Adipocyte (in vitro differentiated cells): ENCODE results near the gene PCSK7.
A peak's percentile ranks its signal among the peaks of the same experiment; 100 is the strongest.
"Not testable (repeated sequence)": the region's sequence is repeated elsewhere in the genome, so short reads cannot be mapped to it uniquely, and the experiment has no call there.

Experiments
- DNase-seq: peaks from one replicate; pipeline ENCODE4 v3.0.0-alpha.2; 2015; ENCODE audit warnings: low read depth
- H3K27me3 ChIP-seq: replicated peaks from 2 replicates; pipeline ENCODE4 v1.7.0; 2013; ENCODE audit warnings: mild to moderate bottlenecking, low read length, moderate library complexity; ENCODE audit not compliant: control insufficient read depth, insufficient read depth
- H3K36me3 ChIP-seq: 2 replicates; pipeline ENCODE4 v1.7.0; 2013; ENCODE audit warnings: low read length, mild to moderate bottlenecking, moderate library complexity; ENCODE audit not compliant: control insufficient read depth, insufficient read depth, severe bottlenecking
- H3K4me1 ChIP-seq: 2 replicates; pipeline ENCODE4 v1.7.0; 2013; ENCODE audit warnings: mild to moderate bottlenecking, low read length, moderate library complexity; ENCODE audit not compliant: control insufficient read depth, insufficient read depth
- H3K4me3 ChIP-seq: 2 replicates; pipeline ENCODE4 v1.7.0; 2013; ENCODE audit warnings: mild to moderate bottlenecking, low read length, moderate library complexity
- H3K9ac ChIP-seq: 2 replicates; pipeline ENCODE4 v1.7.0; 2013; ENCODE audit warnings: mild to moderate bottlenecking, low read length, moderate library complexity
- H3K9me3 ChIP-seq: 2 replicates; pipeline ENCODE4 v1.7.0; 2013; ENCODE audit warnings: mild to moderate bottlenecking, low read length, moderate library complexity; ENCODE audit not compliant: control insufficient read depth

The PCSK7 gene

DNA sequence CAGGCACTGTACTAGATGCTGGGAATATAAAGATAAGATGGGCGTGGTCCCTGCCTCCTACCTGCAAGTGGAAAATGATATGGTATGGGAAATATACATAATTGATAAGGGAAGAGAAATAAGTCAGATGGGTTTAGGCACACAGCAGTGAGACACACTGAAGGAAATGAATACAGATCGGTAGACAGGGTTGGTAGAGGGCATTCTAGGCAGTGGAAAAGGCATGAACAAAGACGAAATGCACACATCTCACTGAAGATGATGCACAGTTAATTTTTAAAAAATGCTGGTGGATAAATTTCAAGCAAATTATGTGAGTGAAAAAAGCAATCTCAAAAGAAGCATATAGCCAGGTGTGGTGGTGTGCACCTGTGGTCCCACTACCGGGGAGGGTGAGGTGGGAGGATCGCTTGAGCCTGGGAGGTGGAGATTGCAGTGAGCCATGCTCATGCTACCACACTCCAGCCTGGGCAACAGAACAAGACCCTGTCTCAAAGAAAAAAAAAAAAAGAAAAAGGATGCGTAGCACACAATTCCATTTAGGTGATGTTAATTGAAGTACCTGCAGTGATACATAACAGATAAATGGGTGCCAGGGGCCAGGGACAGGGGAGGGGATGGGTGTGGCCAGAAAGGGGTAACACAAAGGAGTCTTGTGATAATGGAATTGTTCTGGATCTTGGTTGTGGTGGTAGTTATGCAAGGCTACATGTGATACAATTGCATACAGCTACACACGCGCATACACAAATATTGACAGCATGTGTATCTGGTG, 22.3 kb downstream of the PCSK7 start:
- H3K9me3 ChIP-seq, DNase-seq: not testable (repeated sequence)

DNA sequence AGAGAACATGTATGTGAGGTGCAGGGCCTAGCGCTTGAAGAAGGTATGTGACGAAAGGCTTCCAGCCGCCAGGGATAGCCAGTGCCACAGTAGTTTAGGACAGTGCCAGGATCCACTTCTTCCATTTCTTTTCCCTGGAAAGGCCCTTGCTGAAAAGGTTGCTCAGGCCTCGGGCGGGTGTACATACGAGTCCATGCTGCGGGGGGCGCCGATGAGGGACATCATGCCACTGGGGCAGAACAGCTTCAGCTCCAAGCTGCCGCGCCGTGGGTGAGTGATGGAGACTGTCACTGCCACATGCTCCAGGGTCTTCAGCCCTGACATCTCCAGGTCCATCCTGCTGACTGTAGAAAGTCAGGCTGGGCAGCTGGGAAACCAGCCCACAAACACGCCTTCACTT, 23.2 kb downstream of the PCSK7 start:
- not testable (repeated sequence) for H3K4me3 ChIP-seq, H3K9ac ChIP-seq, H3K27me3 ChIP-seq, DNase-seq, H3K9me3 ChIP-seq
- Histone ChIP-seq H3K36me3 (peaks cover 37% of the 10 kb centered on the region), H3K4me1 (peaks cover 18% of the 10 kb centered on the region)

More for the DNA sequence above, 22.3 kb downstream of the PCSK7 start:
- H3K36me3 ChIP-seq, result peaks cover 36% of the 10 kb centered on the region
- H3K9ac ChIP-seq, H3K4me3 ChIP-seq, H3K27me3 ChIP-seq: not testable (repeated sequence)
- H3K4me1 ChIP-seq, result peaks cover 18% of the 10 kb centered on the region

DNA sequence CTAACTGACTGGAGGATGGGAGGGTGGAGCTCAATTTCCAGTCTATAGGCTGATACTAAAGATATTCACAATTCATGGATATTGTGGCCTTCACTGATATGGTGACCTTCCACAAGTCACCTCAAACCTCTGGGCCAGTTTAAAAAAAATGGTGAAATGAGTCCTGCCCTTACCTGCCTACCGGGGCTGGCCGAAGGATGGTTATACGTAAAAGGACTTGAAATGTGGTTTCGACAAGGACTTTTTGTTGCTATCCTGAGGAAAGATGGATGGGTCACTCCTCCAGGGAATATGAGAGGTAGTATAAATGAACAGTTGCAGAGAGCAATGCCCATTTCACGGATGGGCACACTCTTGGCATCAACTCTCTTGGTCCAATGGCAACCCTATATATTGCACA, 24.4 kb downstream of the PCSK7 start:
- H3K4me3 ChIP-seq, H3K9me3 ChIP-seq, DNase-seq, H3K27me3 ChIP-seq, H3K9ac ChIP-seq: not testable (repeated sequence)
- H3K36me3 ChIP-seq, result peaks cover 34% of the 10 kb centered on the region
- peaks cover 26% of the 10 kb centered on the region for H3K4me1 ChIP-seq

DNA sequence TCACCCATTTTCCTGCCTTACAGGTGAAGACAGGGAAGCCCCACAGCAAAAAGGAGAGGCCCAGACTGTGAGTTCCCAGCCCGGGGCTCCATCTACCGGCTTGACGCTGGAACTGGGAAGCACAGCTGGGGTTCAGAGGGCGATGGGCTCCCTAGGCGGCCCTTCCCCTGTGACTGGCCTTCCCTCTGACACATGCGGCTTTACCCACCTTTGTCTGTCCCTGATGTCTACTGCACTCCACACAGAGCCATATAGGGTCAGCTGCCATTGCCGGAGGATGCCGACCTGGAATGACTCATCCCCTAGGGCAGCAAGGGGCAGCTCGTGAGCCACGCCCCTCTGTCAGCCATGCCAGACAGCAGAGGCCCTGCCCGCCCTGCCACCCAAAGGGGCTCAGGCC, 25.0 kb downstream of the PCSK7 start:
- peaks cover 32% of the 10 kb centered on the region for H3K4me1 ChIP-seq
- not testable (repeated sequence) for DNase-seq

DNA sequence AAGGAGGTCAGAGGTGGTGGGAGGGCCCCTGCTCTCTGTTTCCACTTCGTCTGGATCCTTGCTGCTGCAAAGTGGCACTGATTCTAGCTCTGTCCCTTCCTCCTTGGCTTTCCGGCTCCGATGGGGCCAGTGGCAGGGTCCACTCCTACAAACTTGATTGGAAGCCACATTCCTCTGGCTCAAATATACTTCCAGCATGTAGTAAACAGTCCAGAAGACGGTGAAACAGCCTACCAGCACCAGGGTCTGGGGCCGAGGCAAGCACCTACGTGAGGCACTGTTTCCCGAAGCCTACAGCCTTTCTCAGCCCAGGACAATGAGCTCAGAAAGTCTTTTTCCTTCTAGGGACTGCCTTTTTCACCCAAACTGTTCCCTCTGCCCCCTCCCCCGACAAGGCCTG, 25.8 kb downstream of the PCSK7 start:
- H3K27me3 ChIP-seq, DNase-seq, H3K9me3 ChIP-seq, H3K4me3 ChIP-seq: not testable (repeated sequence)
- Histone ChIP-seq H3K4me1 (peaks cover 40% of the 10 kb centered on the region), H3K9ac (peak overlapping the region; percentile 18), H3K36me3 (peaks cover 24% of the 10 kb centered on the region)

More for the DNA sequence above, 25.0 kb downstream of the PCSK7 start:
- H3K4me3 ChIP-seq, H3K27me3 ChIP-seq, H3K9ac ChIP-seq, H3K9me3 ChIP-seq: not testable (repeated sequence)
- H3K36me3 ChIP-seq, result peaks cover 30% of the 10 kb centered on the region

DNA sequence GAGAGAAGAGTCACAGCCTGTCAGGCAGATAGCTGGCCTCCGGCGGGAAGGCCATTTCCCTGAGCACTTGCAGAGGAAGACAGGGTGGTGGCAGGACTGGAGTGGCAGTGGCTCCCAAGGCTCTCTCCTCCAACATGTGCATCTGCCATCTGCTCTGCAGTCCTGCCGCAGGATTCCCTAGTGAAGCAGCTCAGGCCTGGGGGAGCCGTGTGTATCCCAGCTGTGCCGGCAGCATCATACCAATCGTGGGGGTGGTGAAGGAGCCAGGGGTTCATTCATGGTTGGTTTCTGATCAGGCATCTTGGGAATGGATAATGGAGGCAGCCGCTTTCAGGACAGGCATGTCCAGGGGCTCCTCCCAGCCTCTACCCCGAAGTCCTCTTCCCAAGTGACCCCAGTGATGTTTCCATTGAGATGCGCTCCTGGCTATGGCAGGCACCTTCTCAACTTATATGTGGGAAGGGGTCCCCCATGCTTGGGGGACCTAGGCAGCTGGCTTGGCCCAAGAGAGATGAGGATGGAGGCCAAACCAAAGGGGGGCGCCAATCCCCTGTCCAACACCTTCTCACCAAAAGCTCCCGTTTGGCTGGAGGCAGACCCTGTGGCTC, 26.6 kb downstream of the PCSK7 start:
- Histone ChIP-seq H3K4me3 (no peak overlapping the region), H3K9ac (peak overlapping the region; percentile 77), H3K9me3 (no peaks in the 10 kb centered on the region), H3K27me3 (no peaks in the 10 kb centered on the region), H3K4me1 (peaks cover 46% of the 10 kb centered on the region), H3K36me3 (peaks cover 24% of the 10 kb centered on the region)
- no peak for DNase-seq

DNA sequence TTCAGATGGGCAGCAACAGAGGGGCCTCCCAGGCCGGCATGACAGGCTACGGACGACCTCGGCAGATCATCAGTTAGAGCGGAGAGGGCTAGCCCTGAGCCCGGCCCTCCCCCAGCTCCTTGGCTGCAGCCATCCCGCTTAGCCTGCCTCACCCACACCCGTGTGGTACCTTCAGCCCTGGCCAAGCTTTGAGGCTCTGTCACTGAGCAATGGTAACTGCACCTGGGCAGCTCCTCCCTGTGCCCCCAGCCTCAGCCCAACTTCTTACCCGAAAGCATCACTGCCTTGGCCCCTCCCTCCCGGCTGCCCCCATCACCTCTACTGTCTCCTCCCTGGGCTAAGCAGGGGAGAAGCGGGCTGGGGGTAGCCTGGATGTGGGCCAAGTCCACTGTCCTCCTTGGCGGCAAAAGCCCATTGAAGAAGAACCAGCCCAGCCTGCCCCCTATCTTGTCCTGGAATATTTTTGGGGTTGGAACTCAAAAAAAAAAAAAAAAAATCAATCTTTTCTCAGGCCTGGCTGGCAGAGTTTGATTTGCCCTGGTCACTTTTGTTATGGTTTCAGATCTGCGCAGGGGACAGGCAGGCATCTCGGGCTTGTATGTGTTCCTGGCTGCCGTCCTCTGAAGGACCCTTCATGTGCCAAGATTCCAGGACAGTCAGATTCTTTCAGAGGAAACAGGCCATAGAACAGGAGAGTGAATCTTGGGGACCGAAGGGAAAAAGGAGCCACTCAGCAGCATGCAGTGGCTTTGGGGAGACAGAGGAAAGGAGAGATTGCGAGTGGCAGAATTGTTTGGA, 27.4 kb downstream of the PCSK7 start:
- Histone ChIP-seq H3K27me3 (no peaks in the 10 kb centered on the region), H3K4me1 (peaks cover 55% of the 10 kb centered on the region), H3K9me3 (no peaks in the 10 kb centered on the region), H3K4me3 (no peak overlapping the region), H3K36me3 (peaks cover 24% of the 10 kb centered on the region), H3K9ac (peak overlapping the region; percentile 77)
- DNase-seq, result no peak

DNA sequence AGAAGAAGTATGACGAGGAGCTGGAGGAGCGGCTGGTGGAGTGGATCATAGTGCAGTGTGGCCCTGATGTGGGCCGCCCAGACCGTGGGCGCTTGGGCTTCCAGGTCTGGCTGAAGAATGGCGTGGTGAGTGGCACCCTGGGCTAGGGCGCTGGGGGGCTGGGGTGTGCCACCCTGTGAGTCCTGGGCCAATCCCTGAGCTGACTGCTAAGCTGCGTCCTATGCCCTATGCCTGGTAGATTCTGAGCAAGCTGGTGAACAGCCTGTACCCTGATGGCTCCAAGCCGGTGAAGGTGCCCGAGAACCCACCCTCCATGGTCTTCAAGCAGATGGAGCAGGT, 28.8 kb downstream of the PCSK7 start:
- no peaks in the 10 kb centered on the region for H3K9me3 ChIP-seq
- no peak overlapping the region for H3K4me3 ChIP-seq
- H3K9ac ChIP-seq, result peak overlapping the region; percentile 89
- no peak for DNase-seq
- peaks cover 24% of the 10 kb centered on the region for H3K36me3 ChIP-seq
- H3K4me1 ChIP-seq, result peaks cover 65% of the 10 kb centered on the region
- no peaks in the 10 kb centered on the region for H3K27me3 ChIP-seq

DNA sequence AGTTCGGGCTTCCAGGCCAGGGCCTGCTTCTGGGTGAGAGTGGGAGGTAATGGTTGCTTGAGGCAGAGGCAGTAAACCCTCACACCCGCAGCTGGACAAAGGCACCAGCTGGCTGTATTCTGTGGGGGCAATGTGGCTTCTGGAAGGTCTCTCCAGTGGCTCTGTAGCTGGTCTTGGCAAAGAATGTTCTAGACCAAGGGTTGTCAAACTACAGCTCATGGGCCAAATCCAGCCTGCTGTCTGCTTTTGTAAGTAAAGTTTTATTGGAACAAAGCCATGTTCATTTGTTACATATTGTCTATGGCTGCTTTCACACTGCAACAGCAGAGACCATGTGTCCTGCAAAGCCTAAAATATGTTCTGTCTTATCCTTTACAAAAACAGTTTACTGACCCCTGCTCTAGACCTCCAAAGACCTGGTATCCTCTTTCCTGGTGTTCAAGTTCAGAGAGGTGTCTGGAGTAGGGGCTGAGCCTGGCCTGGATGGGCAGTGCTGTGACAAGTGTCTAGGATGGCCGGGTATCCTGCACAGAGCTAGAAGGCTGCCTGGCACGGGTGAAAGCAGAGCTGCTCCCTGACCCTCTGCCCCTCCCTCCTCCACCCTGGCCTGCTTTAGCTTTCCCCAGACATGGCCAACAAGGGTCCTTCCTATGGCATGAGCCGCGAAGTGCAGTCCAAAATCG, 29.3 kb downstream of the PCSK7 start:
- peaks cover 71% of the 10 kb centered on the region for H3K4me1 ChIP-seq
- H3K27me3 ChIP-seq, result no peaks in the 10 kb centered on the region
- DNase-seq, result peak; percentile 30
- H3K36me3 ChIP-seq, result peaks cover 24% of the 10 kb centered on the region
- H3K9me3 ChIP-seq, result no peaks in the 10 kb centered on the region
- H3K4me3 ChIP-seq, result peak overlapping the region; percentile 79
- peak overlapping the region; percentile 89 for H3K9ac ChIP-seq

DNA sequence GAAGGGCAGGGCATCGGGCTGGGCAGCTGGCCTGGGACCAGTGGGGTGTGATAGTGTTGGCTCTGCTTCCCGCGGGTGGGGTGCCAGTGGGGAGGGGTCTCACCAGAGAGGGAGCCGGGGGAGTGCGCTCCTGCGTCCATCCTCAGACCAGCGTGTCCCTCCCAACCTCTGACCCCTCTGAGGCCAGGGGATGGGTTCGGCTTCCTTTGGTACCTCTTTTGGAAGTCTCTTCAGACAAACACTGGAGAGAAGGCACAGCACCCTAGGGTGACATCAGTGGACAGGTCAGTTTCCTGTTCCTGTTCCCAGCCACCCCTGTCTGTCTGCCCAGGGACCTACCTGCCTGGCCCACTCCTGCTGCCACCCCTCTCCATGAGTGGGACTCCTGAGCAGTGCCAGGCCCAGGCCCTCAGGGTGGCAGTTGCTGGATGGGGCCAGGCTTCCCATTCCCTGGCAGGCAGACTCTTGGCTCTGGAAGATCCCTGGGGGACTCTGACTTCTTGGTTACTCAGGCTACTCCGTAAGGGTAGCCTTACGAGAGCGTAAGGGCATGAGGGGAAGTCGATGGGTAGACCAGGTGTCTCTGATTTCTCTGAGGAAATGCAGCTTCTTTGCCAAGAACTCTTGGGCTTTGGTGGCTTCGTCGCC, 30.1 kb downstream of the PCSK7 start:
- peaks cover 26% of the 10 kb centered on the region for H3K36me3 ChIP-seq
- H3K27me3 ChIP-seq, result no peaks in the 10 kb centered on the region
- H3K9me3 ChIP-seq, result no peaks in the 10 kb centered on the region
- H3K9ac ChIP-seq, result peak overlapping the region; percentile 89
- DNase-seq, result no peak
- peak overlapping the region; percentile 79 for H3K4me3 ChIP-seq
- H3K4me1 ChIP-seq, result peaks cover 72% of the 10 kb centered on the region
